ENCODE data around the gene PDE3B.
A peak's percentile ranks its signal among the peaks of the same experiment; 100 is the strongest.
"Not testable (repeated sequence)": the region's sequence is repeated elsewhere in the genome, so short reads cannot be mapped to it uniquely, and the experiment has no call there.

Gene PDE3B

DNA sequence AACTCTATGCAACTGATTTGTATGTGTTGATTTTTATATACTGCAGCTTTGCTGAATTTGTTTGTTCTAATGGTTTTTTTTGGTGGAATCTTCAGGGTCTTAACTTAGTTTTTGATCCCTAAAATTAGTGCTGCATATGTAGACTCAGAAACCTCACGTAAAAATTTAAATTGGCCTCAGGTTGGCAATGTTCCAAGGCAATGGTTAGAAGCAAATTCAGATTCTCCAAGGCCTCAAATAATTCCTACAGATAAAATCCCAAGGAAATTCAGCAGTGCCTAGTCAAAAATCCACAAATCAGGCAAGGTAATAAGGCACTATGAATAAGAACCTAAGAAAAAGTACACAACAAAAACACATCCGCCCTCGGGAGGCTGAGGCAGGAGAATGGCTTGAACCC, 9.5 kb downstream of the PDE3B start:
- H3K4me3 ChIP-seq (ENCODE audit: low read length in 2 of 2): no peak overlapping the region
- no peak overlapping the region for H3K9ac ChIP-seq (ENCODE audit: low read depth in 1 of 2, low read length in 2 of 2)
- H3K27ac ChIP-seq (ENCODE audit: low read depth in 2 of 2, low read length in 2 of 2): no peak overlapping the region
- no peaks in the 10 kb centered on the region for H3K27me3 ChIP-seq (ENCODE audit: control insufficient read depth in 2 of 2, insufficient read depth in 2 of 2, low read length in 2 of 2)
- H3K4me1 ChIP-seq (ENCODE audit: control insufficient read depth in 2 of 2, insufficient read depth in 2 of 2, low read length in 2 of 2): peaks cover 0 to 2% of the 10 kb centered on the region in 2 donors
- H3K9me3 ChIP-seq (ENCODE audit: control insufficient read depth in 2 of 2, low read length in 2 of 2): no peaks in the 10 kb centered on the region
- peaks cover 0 to 3% of the 10 kb centered on the region in 2 donors for H3K36me3 ChIP-seq (ENCODE audit: control insufficient read depth in 2 of 2, insufficient read depth in 2 of 2, low read length in 2 of 2)

DNA sequence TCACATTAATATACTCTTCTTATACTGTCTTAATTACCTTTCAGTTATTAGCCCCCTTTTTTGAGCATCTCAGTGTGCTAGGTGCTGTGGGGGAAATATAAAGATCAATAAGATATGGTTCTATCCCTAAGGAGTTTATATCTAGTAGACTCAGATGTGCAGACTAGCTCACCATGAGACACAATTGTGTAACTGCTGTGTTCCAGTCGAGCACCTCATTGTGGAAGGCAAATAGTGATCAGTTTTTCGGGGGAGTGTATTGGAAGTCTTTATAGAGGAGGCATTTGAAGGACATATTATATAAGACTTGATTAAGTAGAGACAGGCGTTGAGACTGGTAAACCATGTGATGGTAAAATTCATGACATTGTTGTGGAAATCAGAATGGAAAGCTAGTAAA, 11.8 kb downstream of the PDE3B start:
- H3K4me3 ChIP-seq (ENCODE audit: low read length in 2 of 2): no peak overlapping the region
- no peaks in the 10 kb centered on the region for H3K27me3 ChIP-seq (ENCODE audit: control insufficient read depth in 2 of 2, insufficient read depth in 2 of 2, low read length in 2 of 2)
- peaks cover 0 to 2% of the 10 kb centered on the region in 2 donors for H3K4me1 ChIP-seq (ENCODE audit: control insufficient read depth in 2 of 2, insufficient read depth in 2 of 2, low read length in 2 of 2)
- no peak overlapping the region for H3K9ac ChIP-seq (ENCODE audit: low read depth in 1 of 2, low read length in 2 of 2)
- no peaks in the 10 kb centered on the region for H3K9me3 ChIP-seq (ENCODE audit: control insufficient read depth in 2 of 2, low read length in 2 of 2)
- no peak overlapping the region for H3K27ac ChIP-seq (ENCODE audit: low read depth in 2 of 2, low read length in 2 of 2)
- H3K36me3 ChIP-seq (ENCODE audit: control insufficient read depth in 2 of 2, insufficient read depth in 2 of 2, low read length in 2 of 2): peaks cover 0 to 3% of the 10 kb centered on the region in 2 donors

DNA sequence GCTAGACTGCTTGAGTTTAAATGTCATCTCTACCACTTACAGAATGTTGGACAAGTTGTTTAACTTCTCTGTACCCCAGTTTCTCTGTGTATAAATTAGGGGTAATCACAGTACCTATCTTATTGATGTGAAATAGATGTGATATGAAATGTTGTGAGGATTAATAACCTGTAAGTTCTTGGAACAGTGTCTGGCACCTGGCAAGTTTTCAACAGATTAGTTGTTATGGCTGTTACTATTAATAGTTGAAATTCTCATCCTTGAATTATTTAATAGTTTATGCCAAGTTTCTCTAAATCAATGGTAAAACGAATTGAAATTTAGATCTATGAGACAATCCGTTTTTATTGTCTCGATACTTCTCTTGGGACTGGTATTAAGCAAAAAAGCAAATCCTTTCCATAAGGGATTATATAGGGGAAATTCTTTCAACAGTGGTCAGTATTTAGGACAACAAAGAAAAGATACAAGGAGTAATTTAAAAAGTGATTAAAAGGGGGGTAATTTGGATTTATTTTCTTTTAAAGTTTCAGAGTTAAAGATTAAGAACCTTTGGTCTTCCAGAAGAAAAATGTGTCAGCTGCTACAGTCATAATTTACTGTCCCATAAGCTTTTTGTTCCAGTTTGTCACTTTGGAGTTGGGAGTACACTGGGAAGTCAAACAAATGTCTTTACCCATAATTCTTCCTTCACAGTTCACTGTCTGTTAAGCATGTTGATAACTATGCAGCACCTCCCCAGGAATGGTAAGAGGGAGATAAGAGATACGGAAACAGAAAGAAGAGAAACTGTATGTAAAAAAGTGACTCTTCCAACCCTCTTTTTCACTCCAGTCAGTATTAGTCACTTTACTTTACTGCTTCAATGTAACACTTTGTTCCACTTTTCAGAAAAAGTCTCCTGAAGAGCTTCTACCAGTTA, 13.2 kb downstream of the PDE3B start:
- H3K27me3 ChIP-seq (ENCODE audit: control insufficient read depth in 2 of 2, insufficient read depth in 2 of 2, low read length in 2 of 2): no peaks in the 10 kb centered on the region
- H3K27ac ChIP-seq (ENCODE audit: low read depth in 2 of 2, low read length in 2 of 2): peak overlapping the region in 1 of 2 donors; percentile 25
- peaks cover 0 to 3% of the 10 kb centered on the region in 2 donors for H3K36me3 ChIP-seq (ENCODE audit: control insufficient read depth in 2 of 2, insufficient read depth in 2 of 2, low read length in 2 of 2)
- H3K9ac ChIP-seq (ENCODE audit: low read depth in 1 of 2, low read length in 2 of 2): no peak overlapping the region
- H3K9me3 ChIP-seq (ENCODE audit: control insufficient read depth in 2 of 2, low read length in 2 of 2): no peaks in the 10 kb centered on the region
- H3K4me1 ChIP-seq (ENCODE audit: control insufficient read depth in 2 of 2, insufficient read depth in 2 of 2, low read length in 2 of 2): peaks cover 0 to 2% of the 10 kb centered on the region in 2 donors
- H3K4me3 ChIP-seq (ENCODE audit: low read length in 2 of 2): no peak overlapping the region

DNA sequence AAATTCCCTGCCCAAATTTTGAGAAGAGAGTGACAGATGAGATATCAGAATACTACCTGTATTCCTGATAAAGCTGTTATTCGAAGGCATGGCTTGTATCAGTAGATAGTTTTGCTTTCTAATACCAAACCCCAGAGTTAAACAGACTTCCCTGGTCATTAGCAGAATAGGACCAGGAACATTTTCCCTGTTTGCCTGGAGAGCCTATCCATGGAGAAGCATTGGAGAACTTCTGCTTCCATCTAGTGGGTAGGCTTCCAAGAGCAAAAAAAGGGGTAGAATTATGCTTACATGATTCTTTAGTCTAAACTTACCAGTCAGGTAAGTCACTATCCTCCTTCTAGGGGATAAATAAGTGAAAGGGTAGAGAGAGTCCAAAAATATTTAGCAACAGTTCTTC, 14.2 kb downstream of the PDE3B start:
- H3K4me1 ChIP-seq (ENCODE audit: control insufficient read depth in 2 of 2, insufficient read depth in 2 of 2, low read length in 2 of 2): peaks cover 0 to 2% of the 10 kb centered on the region in 2 donors
- H3K27me3 ChIP-seq (ENCODE audit: control insufficient read depth in 2 of 2, insufficient read depth in 2 of 2, low read length in 2 of 2): no peaks in the 10 kb centered on the region
- H3K27ac ChIP-seq (ENCODE audit: low read depth in 2 of 2, low read length in 2 of 2): no peak overlapping the region
- peaks cover 0 to 3% of the 10 kb centered on the region in 2 donors for H3K36me3 ChIP-seq (ENCODE audit: control insufficient read depth in 2 of 2, insufficient read depth in 2 of 2, low read length in 2 of 2)
- no peak overlapping the region for H3K4me3 ChIP-seq (ENCODE audit: low read length in 2 of 2)
- no peaks in the 10 kb centered on the region for H3K9me3 ChIP-seq (ENCODE audit: control insufficient read depth in 2 of 2, low read length in 2 of 2)
- no peak overlapping the region for H3K9ac ChIP-seq (ENCODE audit: low read depth in 1 of 2, low read length in 2 of 2)

DNA sequence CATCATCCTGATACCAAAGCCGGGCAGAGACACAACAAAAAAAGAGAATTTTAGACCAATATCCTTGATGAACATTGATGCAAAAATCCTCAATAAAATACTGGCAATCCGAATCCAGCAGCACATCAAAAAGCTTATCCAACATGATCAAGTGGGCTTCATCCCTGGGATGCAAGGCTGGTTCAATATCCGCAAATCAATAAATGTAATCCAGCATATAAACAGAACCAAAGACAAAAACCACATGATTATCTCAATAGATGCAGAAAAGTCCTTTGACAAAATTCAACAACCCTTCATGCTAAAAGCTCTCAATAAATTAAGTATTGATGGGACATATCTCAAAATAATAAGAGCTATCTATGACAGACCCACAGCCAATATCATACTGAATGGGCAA, 21.3 kb downstream of the PDE3B start:
- H3K9ac ChIP-seq (ENCODE audit: low read depth in 1 of 2, low read length in 2 of 2); H3K27ac ChIP-seq (ENCODE audit: low read depth in 2 of 2, low read length in 2 of 2); H3K9me3 ChIP-seq (ENCODE audit: control insufficient read depth in 2 of 2, low read length in 2 of 2); H3K4me1 ChIP-seq (ENCODE audit: control insufficient read depth in 2 of 2, insufficient read depth in 2 of 2, low read length in 2 of 2); H3K27me3 ChIP-seq (ENCODE audit: control insufficient read depth in 2 of 2, insufficient read depth in 2 of 2, low read length in 2 of 2); H3K4me3 ChIP-seq (ENCODE audit: low read length in 2 of 2); H3K36me3 ChIP-seq (ENCODE audit: control insufficient read depth in 2 of 2, insufficient read depth in 2 of 2, low read length in 2 of 2): not testable (repeated sequence)

DNA sequence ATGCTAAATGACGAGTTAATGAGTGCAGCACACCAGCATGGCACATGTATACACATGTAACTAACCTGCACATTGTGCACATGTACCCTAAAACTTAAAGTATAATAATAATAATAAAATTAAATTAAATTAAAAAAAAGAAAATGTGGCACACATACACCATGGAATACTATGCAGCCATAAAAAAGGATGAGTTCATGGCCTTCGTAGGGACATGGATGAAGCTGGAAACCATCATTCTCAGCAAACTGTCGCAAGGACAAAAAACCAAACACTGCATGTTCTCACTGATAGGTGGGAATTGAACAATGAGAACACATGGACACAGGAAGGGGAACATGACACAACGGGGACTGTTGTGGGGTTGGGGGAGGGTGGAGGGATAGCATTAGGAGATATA, 23.7 kb downstream of the PDE3B start:
- not testable (repeated sequence) for H3K27me3 ChIP-seq (ENCODE audit: control insufficient read depth in 2 of 2, insufficient read depth in 2 of 2, low read length in 2 of 2); H3K36me3 ChIP-seq (ENCODE audit: control insufficient read depth in 2 of 2, insufficient read depth in 2 of 2, low read length in 2 of 2); H3K9ac ChIP-seq (ENCODE audit: low read depth in 1 of 2, low read length in 2 of 2); H3K9me3 ChIP-seq (ENCODE audit: control insufficient read depth in 2 of 2, low read length in 2 of 2); H3K4me1 ChIP-seq (ENCODE audit: control insufficient read depth in 2 of 2, insufficient read depth in 2 of 2, low read length in 2 of 2); H3K27ac ChIP-seq (ENCODE audit: low read depth in 2 of 2, low read length in 2 of 2); H3K4me3 ChIP-seq (ENCODE audit: low read length in 2 of 2)

DNA sequence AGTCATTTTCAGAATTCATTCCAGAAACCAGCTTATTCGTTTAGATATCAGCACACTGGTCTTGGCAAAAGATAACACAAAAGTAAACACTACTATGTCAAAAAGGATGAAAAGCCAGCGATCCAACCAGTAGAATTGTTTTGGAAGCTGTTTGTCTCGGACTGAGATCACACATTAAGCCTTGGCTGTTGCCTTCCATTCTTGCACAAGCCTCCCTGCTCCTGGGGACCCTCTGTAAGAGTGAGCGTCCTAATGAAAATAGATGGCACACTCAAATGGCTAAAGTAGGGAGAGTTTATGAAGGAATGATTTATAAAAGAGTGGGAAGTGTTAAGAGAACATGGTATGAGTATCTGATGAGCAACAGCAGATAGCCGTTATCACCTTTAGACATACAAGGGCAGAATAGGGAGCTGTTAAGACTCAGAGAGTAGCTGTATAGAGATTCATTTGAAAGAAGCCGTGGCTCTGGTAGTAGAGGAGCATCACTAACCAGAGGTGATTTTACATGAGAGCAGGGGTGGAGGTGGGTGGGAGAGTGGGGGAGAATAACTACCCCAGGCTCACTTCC, 25.2 kb downstream of the PDE3B start:
- Histone ChIP-seq H3K36me3 (ENCODE audit: control insufficient read depth in 2 of 2, insufficient read depth in 2 of 2, low read length in 2 of 2) (no peaks in the 10 kb centered on the region), H3K9me3 (ENCODE audit: control insufficient read depth in 2 of 2, low read length in 2 of 2) (no peaks in the 10 kb centered on the region), H3K27ac (ENCODE audit: low read depth in 2 of 2, low read length in 2 of 2) (no peak overlapping the region), H3K4me3 (ENCODE audit: low read length in 2 of 2) (no peak overlapping the region), H3K9ac (ENCODE audit: low read depth in 1 of 2, low read length in 2 of 2) (no peak overlapping the region), H3K4me1 (ENCODE audit: control insufficient read depth in 2 of 2, insufficient read depth in 2 of 2, low read length in 2 of 2) (no peaks in the 10 kb centered on the region), H3K27me3 (ENCODE audit: control insufficient read depth in 2 of 2, insufficient read depth in 2 of 2, low read length in 2 of 2) (no peaks in the 10 kb centered on the region)

DNA sequence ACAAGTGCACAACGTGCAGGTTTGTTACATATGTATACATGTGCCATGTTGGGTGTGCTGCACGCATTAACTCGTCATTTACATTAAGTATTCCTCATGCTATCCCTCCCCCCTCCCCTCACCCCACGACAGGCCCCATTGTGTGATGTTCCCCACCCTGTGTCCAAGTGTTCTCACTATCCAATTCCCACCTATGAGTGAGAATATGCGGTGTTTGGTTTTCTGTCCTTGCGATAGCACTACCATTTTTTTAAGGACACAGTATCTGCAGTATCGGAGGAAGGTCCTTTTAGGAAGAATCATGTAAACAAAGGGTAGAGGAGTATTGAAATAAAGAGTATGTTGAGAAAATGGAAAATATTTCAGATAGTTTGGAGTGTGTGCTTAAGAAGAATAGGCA, 25.9 kb downstream of the PDE3B start:
- Histone ChIP-seq H3K27ac (ENCODE audit: low read depth in 2 of 2, low read length in 2 of 2) (no peak overlapping the region), H3K36me3 (ENCODE audit: control insufficient read depth in 2 of 2, insufficient read depth in 2 of 2, low read length in 2 of 2) (no peaks in the 10 kb centered on the region), H3K4me3 (ENCODE audit: low read length in 2 of 2) (no peak overlapping the region), H3K9ac (ENCODE audit: low read depth in 1 of 2, low read length in 2 of 2) (no peak overlapping the region), H3K9me3 (ENCODE audit: control insufficient read depth in 2 of 2, low read length in 2 of 2) (no peaks in the 10 kb centered on the region), H3K4me1 (ENCODE audit: control insufficient read depth in 2 of 2, insufficient read depth in 2 of 2, low read length in 2 of 2) (no peaks in the 10 kb centered on the region), H3K27me3 (ENCODE audit: control insufficient read depth in 2 of 2, insufficient read depth in 2 of 2, low read length in 2 of 2) (no peaks in the 10 kb centered on the region)

DNA sequence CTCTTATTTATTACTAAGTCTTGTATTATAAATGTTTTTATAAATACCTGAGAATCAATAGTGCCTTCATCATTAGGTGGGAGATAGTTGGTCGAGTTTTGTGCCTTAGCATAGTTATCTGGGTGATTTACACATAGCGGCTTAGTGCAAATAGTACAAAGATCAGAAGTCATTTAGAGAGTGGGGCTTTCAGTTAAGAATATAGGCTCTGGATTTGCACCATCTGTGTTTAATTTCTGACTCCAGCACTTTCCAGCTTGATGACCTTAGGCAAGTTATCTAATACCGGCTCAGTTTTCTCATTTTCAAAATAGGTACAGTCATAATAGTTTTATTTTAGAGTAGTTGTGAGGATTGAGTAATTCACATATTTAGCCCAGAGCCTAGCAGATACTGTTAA, 26.4 kb downstream of the PDE3B start:
- Histone ChIP-seq H3K36me3 (ENCODE audit: control insufficient read depth in 2 of 2, insufficient read depth in 2 of 2, low read length in 2 of 2) (no peaks in the 10 kb centered on the region), H3K4me1 (ENCODE audit: control insufficient read depth in 2 of 2, insufficient read depth in 2 of 2, low read length in 2 of 2) (no peaks in the 10 kb centered on the region), H3K9me3 (ENCODE audit: control insufficient read depth in 2 of 2, low read length in 2 of 2) (no peaks in the 10 kb centered on the region), H3K27me3 (ENCODE audit: control insufficient read depth in 2 of 2, insufficient read depth in 2 of 2, low read length in 2 of 2) (no peaks in the 10 kb centered on the region), H3K9ac (ENCODE audit: low read depth in 1 of 2, low read length in 2 of 2) (no peak overlapping the region), H3K4me3 (ENCODE audit: low read length in 2 of 2) (no peak overlapping the region), H3K27ac (ENCODE audit: low read depth in 2 of 2, low read length in 2 of 2) (no peak overlapping the region)

DNA sequence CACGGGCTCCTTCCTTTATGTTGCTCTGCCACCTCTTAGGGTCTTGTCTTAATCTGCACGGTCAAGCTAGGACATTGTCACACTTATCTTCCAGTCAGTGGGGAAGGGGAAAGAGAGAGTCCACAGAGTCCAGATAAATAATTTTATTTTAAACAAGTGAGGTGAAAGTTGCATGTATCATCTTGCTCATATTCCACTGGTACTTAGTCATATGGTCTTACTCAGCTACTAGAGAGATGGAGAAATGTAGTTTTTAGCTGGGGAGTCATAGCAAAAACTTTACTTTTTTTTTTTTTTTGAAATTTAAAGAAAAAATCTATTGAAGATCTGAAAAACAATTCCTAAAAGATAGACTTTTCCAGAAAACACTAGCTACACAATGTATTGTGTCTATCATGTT, 29.0 kb downstream of the PDE3B start:
- no peaks in the 10 kb centered on the region for H3K36me3 ChIP-seq (ENCODE audit: control insufficient read depth in 2 of 2, insufficient read depth in 2 of 2, low read length in 2 of 2)
- H3K9me3 ChIP-seq (ENCODE audit: control insufficient read depth in 2 of 2, low read length in 2 of 2): no peaks in the 10 kb centered on the region
- H3K27me3 ChIP-seq (ENCODE audit: control insufficient read depth in 2 of 2, insufficient read depth in 2 of 2, low read length in 2 of 2): no peaks in the 10 kb centered on the region
- no peak overlapping the region for H3K27ac ChIP-seq (ENCODE audit: low read depth in 2 of 2, low read length in 2 of 2)
- no peak overlapping the region for H3K4me3 ChIP-seq (ENCODE audit: low read length in 2 of 2)
- no peak overlapping the region for H3K9ac ChIP-seq (ENCODE audit: low read depth in 1 of 2, low read length in 2 of 2)
- H3K4me1 ChIP-seq (ENCODE audit: control insufficient read depth in 2 of 2, insufficient read depth in 2 of 2, low read length in 2 of 2): no peaks in the 10 kb centered on the region
